CD4-positive, alpha-beta memory T cell (primary cell): ENCODE measurements around the gene TMEM205. TPM values are rescaled to one million over a fixed set of nuclear protein-coding genes. Genes with fewer than 3 reads are reported as not detected.
A peak's percentile ranks its signal among the peaks of the same experiment; 100 is the strongest.
"Not testable (repeated sequence)": the region's sequence is repeated elsewhere in the genome, so short reads cannot be mapped to it uniquely, and the experiment has no call there.

Source experiments
- CTCF ChIA-PET: fragments of 350-600 bp; sonication (Branson Sonifier 250); formaldehyde crosslinking; loops from one replicate; lab custom pipeline; 2021; ENCODE audit warnings: inconsistent platforms; ENCODE audit not compliant: partially characterized antibody; lab: Charles Lee
- POLR2A ChIA-PET: fragments of 350-600 bp; sonication (Branson Sonifier 250); formaldehyde crosslinking; loops from one replicate; lab custom pipeline; 2021; ENCODE audit not compliant: partially characterized antibody; lab: Charles Lee
- DNase-seq, 5 donors: peaks; one replicate each; pipeline versions ENCODE4 v3.0.0 to v3.0.0-alpha.2; 2020 to 2022; ENCODE audit warnings: mixed read lengths in 1 of 5
- H3K27ac ChIP-seq: one replicate; pipeline ENCODE4 v1.7.0; 2013; ENCODE audit warnings: low read depth, low read length
- H3K27me3 ChIP-seq: 2 replicates; pipeline ENCODE4 v1.7.0; 2013; ENCODE audit warnings: mild to moderate bottlenecking, low read length, moderate library complexity; ENCODE audit not compliant: insufficient read depth
- H3K36me3 ChIP-seq: 2 replicates; pipeline ENCODE4 v1.7.0; 2013; ENCODE audit warnings: mild to moderate bottlenecking, low read length, moderate library complexity; ENCODE audit not compliant: insufficient read depth
- H3K4me1 ChIP-seq: 2 replicates; pipeline ENCODE4 v1.7.0; 2013; ENCODE audit warnings: mild to moderate bottlenecking, low read length, moderate library complexity; ENCODE audit not compliant: insufficient read depth
- H3K4me3 ChIP-seq, 2 donors: one replicate each; pipeline ENCODE4 v1.7.0; 2013; ENCODE audit warnings: low read length in 2 of 2, mild to moderate bottlenecking in 1 of 2
- H3K9me3 ChIP-seq, 2 donors: one replicate each; pipeline ENCODE4 v1.7.0; 2013; ENCODE audit warnings: low read length in 2 of 2, control low read depth in 1 of 2; ENCODE audit not compliant: control insufficient read depth in 1 of 2
- H3K27ac Mint-ChIP-seq, 7 donors: one replicate each; pipeline ENCODE4 v1.8.0; 2020 to 2021; ENCODE audit warnings: mixed read lengths in 7 of 7, mild to moderate bottlenecking in 6 of 7, inconsistent platforms in 3 of 7, moderate library complexity in 3 of 7
- H3K27me3 Mint-ChIP-seq, 2 donors: one replicate each; pipeline ENCODE4 v1.8.0; 2020 to 2021; ENCODE audit warnings: mixed read lengths in 2 of 2
- H3K36me3 Mint-ChIP-seq, 2 donors: one replicate each; pipeline ENCODE4 v1.8.0; 2020 to 2021; ENCODE audit warnings: mixed read lengths in 2 of 2, inconsistent platforms in 1 of 2, mild to moderate bottlenecking in 1 of 2
- H3K4me1 Mint-ChIP-seq, 4 donors: one replicate each; pipeline ENCODE4 v1.8.0; 2020 to 2021; ENCODE audit warnings: mixed read lengths in 4 of 4, mild to moderate bottlenecking in 1 of 4
- H3K4me3 Mint-ChIP-seq, 8 donors: one replicate each; pipeline ENCODE4 v1.8.0; 2020 to 2021; ENCODE audit warnings: mixed read lengths in 8 of 8, mild to moderate bottlenecking in 7 of 8, moderate library complexity in 6 of 8, inconsistent platforms in 3 of 8
- H3K9me3 Mint-ChIP-seq, 8 donors: one replicate each; pipeline ENCODE4 v1.8.0; 2020 to 2021; ENCODE audit warnings: mixed read lengths in 8 of 8, mild to moderate bottlenecking in 5 of 8, inconsistent platforms in 3 of 8, moderate library complexity in 1 of 8
- intact Hi-C: fragments of 100-400 bp; cut with micrococcal nuclease; formaldehyde crosslinking; loops from one replicate; pipeline ENCODE4 v1.15.1; 2023
- polyA plus RNA-seq, 2 donors: library from polyadenylated mRNA; unstranded; fragments of 300-500 nt; fragmentation: Illumina TruSeq; gene quantifications; one replicate each; pipeline ENCODE4 v1.2.3, GENCODE V29; 2021
- total RNA-seq, 2 experiments: library from RNA; stranded (reverse); gene quantifications; one replicate each; pipeline ENCODE4 v1.2.3, GENCODE V29; 2021

TMEM205 gene
- total and polyA plus RNA-seq, 4 experiments from 2014 or later, result 26.1 to 86.3 (median 42.3) TPM

DNA sequence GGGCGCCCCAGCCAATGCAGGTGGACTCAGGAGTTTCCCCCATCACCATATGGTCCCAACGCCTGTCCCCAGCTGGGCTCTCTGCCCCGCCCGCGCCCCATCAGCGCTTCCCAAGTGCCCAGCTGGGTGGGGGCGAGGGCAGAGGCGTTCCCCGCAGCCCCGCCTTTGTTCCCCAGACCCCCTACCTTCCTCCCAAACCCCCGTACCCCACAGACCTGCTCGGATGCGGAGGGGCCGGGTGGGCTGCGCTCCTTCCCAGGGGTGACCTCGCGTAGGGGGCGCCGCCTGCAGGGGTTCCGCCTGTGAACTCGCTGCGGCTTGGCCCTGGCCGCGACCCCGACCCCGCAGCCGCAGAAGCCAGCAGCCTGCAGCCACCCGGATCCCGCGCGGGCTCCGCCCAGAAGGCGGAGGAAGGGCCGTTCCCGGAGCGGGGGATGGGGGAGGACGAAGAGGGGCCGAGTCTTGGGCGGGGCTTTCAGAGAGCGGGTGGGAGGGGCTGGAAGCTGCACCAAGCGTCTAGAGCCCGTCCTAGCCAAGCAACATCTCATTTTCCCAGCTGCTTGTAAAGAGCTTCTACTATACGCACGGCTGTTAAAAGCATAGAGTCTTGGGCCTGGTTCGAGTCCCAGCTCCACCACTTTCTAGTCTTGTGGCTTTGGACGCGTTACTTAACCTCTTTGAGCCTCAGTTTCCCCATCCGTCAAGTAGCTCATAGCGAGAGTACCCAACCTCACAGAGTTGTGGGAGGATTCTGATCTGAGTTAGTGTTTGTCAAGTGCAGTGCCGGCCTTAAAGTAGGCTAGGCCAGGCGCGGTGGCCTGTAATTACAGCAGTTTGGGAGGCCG, 6.6 kb downstream of the TMEM205 start, which contains the start of gene RAB3D:
Gene RAB3D, minus strand, starts transcription at position 404 of the 845 bp plus-strand sequence. CDS start 2,258 bp downstream, outside the sequence.
- no peaks in the 10 kb centered on the region for H3K36me3 ChIP-seq
- peaks cover 14 to 17% of the 10 kb centered on the region in 2 donors for H3K36me3 Mint-ChIP-seq
- DNase-seq, result peak; percentile 52 to 73 (median 57)
- H3K4me3 ChIP-seq, result peak within 1 kb of the TSS; percentile 44 to 54
- peak within 1 kb of the TSS; percentile 3 to 88 (median 71) for H3K27ac Mint-ChIP-seq
- no peaks in the 10 kb centered on the region for H3K9me3 ChIP-seq
- H3K4me3 Mint-ChIP-seq, result peak within 1 kb of the TSS; percentile 76 to 87 (median 82)
- H3K27me3 Mint-ChIP-seq, result no peaks in the 10 kb centered on the region
- intact Hi-C loops, result no loop called here
- peak within 1 kb of the TSS; percentile 33 for H3K27ac ChIP-seq
- peaks cover 16 to 35% (median 27%) of the 10 kb centered on the region in 4 donors for H3K4me1 Mint-ChIP-seq
- H3K4me1 ChIP-seq, result peaks cover 30% of the 10 kb centered on the region
- ChIA-PET POLR2A (interaction anchor here (1.0 to 2.1 kb wide), 5 partner anchors 18 to 44 kb away, joined by 3 to 22 read pairs (median 7); partner anchors contain the start of gene SWSAP1), CTCF (interaction anchor here (1.0 to 1.4 kb wide), 3 partner anchors 15 to 143 kb away, joined by 3 to 5 read pairs (median 5); no protein-coding TSS in a partner anchor)
- peaks cover 0 to 2% (median 0%) of the 10 kb centered on the region in 8 donors for H3K9me3 Mint-ChIP-seq
- no peaks in the 10 kb centered on the region for H3K27me3 ChIP-seq

DNA sequence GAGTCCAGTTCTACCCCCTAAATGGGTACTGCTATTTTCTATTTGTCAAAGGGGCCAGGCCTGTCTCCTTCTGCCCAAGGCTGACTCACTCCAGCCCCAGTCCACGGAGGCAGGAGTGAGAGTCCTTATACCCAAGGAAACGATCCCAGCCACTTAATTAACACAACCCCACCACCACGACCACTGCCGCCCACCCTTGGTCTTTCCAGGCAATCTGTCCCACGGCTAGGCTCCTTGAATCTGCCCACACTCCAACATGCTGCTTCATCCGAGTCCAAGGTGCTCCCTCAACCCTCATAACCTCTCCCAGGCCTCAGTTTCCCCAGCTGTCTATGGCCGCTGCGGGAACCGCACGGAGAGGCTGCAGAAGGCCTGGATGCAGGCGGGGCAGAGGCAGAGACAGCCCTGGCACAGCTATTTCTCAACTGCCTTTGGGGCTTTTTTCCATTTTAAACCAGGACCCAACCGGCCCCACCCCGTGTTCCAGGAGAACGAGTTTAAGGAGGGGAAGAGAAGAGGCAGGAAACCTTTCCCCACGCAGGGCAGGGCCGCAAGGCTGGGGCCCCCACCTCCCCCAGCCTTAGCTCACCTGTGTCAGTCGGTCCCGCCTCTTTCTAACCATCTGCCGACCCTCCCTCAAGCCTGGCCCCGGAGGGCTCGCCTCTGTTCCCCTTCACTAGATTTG, 7.4 kb downstream of the TMEM205 start:
- Mint-ChIP-seq H3K27me3 (no peaks in the 10 kb centered on the region), H3K4me3 (peak overlapping the region; percentile 76 to 87 (median 78)), H3K4me1 (peaks cover 16 to 32% (median 24%) of the 10 kb centered on the region in 4 donors), H3K36me3 (peaks cover 20 to 23% of the 10 kb centered on the region in 2 donors), H3K27ac (peak overlapping the region in 5 of 7 donors; percentile 42 to 88 (median 57)), H3K9me3 (peaks cover 0 to 2% (median 0%) of the 10 kb centered on the region in 8 donors)
- H3K9me3 ChIP-seq, result no peaks in the 10 kb centered on the region
- peak overlapping the region; percentile 33 for H3K27ac ChIP-seq
- ChIA-PET POLR2A (interaction anchor here (1.0 to 2.1 kb wide), 5 partner anchors 18 to 45 kb away, joined by 3 to 22 read pairs (median 7); partner anchors contain the start of gene SWSAP1), CTCF (interaction anchor here (0.9 to 1.2 kb wide), 2 partner anchors 14 to 44 kb away, joined by 3 read pairs; no protein-coding TSS in a partner anchor)
- intact Hi-C loops, result no loop called here
- H3K4me3 ChIP-seq, result peak overlapping the region in 1 of 2 donors; percentile 44
- peaks cover 30% of the 10 kb centered on the region for H3K4me1 ChIP-seq
- H3K27me3 ChIP-seq, result no peaks in the 10 kb centered on the region
- H3K36me3 ChIP-seq, result no peaks in the 10 kb centered on the region
- no peak for DNase-seq

DNA sequence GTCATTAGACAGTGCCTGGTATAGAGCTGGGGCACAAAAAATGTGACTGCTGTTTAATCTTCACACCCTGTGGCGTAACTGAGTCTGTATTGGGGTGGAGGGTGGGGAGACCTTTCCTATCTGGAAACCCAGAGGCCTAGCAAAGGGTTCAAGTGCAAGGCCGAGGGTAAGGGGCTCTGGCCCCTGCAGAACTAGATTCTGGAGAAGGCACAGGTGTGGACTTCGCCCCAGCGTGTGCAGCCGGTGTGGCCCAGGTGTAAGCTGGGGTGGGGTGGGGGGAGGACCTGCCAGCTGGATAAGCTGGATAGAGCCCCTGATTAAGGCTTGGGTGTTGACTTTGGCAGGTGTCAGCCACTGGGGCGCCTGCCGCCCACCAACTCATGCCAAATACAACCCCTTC, 7.9 kb downstream of the TMEM205 start:
- DNase-seq, result no peak
- peaks cover 16 to 32% (median 24%) of the 10 kb centered on the region in 4 donors for H3K4me1 Mint-ChIP-seq
- ChIA-PET POLR2A (interaction anchor here (0.8 to 1.0 kb wide), 2 partner anchors 17 to 42 kb away, joined by 3 to 4 read pairs; no protein-coding TSS in a partner anchor), CTCF (interaction anchor here (0.9 kb wide), 1 partner anchor 45 kb away, joined by 3 read pairs; no protein-coding TSS in a partner anchor)
- no peak overlapping the region for H3K27ac ChIP-seq
- intact Hi-C loops, result no loop called here
- no peaks in the 10 kb centered on the region for H3K27me3 Mint-ChIP-seq
- H3K36me3 Mint-ChIP-seq, result peaks cover 22 to 27% of the 10 kb centered on the region in 2 donors
- no peaks in the 10 kb centered on the region for H3K9me3 ChIP-seq
- H3K9me3 Mint-ChIP-seq, result peaks cover 0 to 2% (median 0%) of the 10 kb centered on the region in 8 donors
- H3K27me3 ChIP-seq, result no peaks in the 10 kb centered on the region
- H3K36me3 ChIP-seq, result no peaks in the 10 kb centered on the region
- peak overlapping the region in 5 of 8 donors; percentile 22 to 79 (median 31) for H3K4me3 Mint-ChIP-seq
- H3K4me3 ChIP-seq, result no peak overlapping the region
- peaks cover 30% of the 10 kb centered on the region for H3K4me1 ChIP-seq
- peak overlapping the region in 3 of 7 donors; percentile 36 to 74 (median 41) for H3K27ac Mint-ChIP-seq

DNA sequence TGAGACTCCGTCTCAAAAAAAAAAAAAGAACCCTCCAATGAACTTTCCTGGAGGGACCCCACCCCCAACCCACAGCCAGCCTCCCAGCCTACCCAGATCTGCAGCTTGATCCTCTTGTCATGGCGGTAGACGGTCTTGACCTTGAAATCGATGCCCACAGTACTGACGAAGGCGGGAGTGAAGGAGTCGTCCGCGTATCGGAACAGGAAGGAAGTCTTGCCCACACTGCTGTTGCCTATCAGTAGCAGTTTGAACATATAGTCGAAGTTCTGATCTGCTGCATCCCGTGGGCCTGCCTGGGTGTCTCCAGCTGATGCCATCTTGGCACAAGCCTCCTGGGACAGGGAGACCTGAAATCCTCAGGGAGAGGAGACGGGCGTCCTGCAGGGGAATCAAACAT, 9.0 kb downstream of the TMEM205 start:
- H3K9me3 ChIP-seq, result no peaks in the 10 kb centered on the region
- Mint-ChIP-seq H3K27ac (peak overlapping the region in 4 of 7 donors; percentile 53 to 76 (median 72)), H3K4me3 (peak overlapping the region in 5 of 8 donors; percentile 2 to 78 (median 43)), H3K4me1 (peaks cover 16 to 32% (median 24%) of the 10 kb centered on the region in 4 donors), H3K9me3 (peaks cover 0 to 2% (median 0%) of the 10 kb centered on the region in 8 donors), H3K36me3 (peaks cover 24 to 31% of the 10 kb centered on the region in 2 donors), H3K27me3 (no peaks in the 10 kb centered on the region)
- no peaks in the 10 kb centered on the region for H3K36me3 ChIP-seq
- intact Hi-C loops, result no loop called here
- H3K27ac ChIP-seq, result no peak overlapping the region
- no peak overlapping the region for H3K4me3 ChIP-seq
- DNase-seq, result no peak
- ChIA-PET CTCF (no interaction called here), POLR2A (interaction anchor here (1.5 kb wide), 1 partner anchor 44 kb away, joined by 4 read pairs; no protein-coding TSS in a partner anchor)
- H3K4me1 ChIP-seq, result peaks cover 30% of the 10 kb centered on the region
- H3K27me3 ChIP-seq, result no peaks in the 10 kb centered on the region

DNA sequence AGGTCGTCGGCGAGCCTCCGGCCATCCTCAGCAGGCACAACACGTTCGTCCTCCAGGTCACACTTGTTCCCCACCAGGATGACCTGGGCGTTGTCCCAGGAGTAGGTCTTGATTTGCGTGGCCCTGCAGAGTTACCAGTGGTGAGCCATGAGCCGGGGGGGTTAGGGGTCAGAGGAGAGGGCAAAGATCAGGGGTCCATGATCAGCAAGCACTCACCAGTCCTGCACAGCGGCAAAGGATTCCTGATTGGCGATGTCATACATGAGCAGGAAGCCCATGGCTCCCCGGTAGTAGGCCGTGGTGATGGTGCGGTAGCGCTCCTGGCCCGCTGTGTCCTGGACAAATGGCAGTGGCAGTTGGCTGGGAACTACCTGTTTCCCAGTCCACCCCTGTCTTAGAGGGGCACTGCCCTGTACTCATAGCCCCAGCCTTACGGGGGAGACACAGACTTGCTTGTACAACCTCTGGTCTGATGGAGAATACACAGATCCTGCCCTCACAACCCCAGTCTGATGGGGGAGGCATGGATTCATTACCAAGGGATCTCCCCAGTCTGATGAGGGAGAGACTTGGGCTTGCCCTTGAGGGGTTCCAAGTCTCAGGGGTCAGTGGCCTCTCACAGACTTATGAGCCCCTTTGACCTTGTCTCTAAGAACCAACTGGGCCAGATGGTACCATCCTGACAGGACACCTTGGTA, 10.5 kb downstream of the TMEM205 start:
- no peak overlapping the region for H3K27ac Mint-ChIP-seq

DNA sequence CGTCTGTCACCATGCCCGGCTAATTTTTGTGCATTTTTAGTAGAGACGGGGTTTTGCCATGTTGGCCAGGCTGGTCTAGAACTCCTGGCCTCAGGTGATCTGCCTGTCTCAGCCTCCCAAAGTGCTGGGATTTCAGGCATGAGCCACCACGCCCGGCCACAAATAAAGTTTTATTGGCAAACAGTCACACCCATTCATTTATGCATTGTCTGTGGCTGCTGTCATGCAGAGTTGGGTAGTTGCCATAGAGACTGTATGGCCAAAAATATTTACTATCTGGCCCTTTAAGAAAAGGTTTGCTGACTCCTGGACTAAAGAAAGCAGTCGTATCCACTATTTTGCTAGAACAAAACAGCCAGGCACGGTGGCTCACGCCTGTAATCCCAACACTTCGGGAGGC, 12.2 kb downstream of the TMEM205 start:
- CTCF ChIA-PET, DNase-seq, H3K27me3 Mint-ChIP-seq, H3K27ac ChIP-seq, H3K9me3 Mint-ChIP-seq, H3K4me3 ChIP-seq, intact Hi-C loops, H3K36me3 ChIP-seq, H3K4me3 Mint-ChIP-seq, H3K9me3 ChIP-seq, H3K27me3 ChIP-seq: not testable (repeated sequence)
- POLR2A ChIA-PET, result interaction anchor here (0.8 kb wide), 1 partner anchor 11 kb away, joined by 3 read pairs; no protein-coding TSS in a partner anchor
- peaks cover 19% of the 10 kb centered on the region for H3K4me1 ChIP-seq
- Mint-ChIP-seq H3K36me3 (peaks cover 33 to 36% of the 10 kb centered on the region in 2 donors), H3K27ac (peak overlapping the region in 1 of 7 donors; percentile 37), H3K4me1 (peaks cover 12 to 21% (median 17%) of the 10 kb centered on the region in 4 donors)

More for the DNA sequence above, 10.5 kb downstream of the TMEM205 start:
- Histone ChIP-seq H3K27me3 (no peaks in the 10 kb centered on the region), H3K4me1 (peaks cover 30% of the 10 kb centered on the region), H3K36me3 (no peaks in the 10 kb centered on the region), H3K27ac (no peak overlapping the region), H3K4me3 (no peak overlapping the region), H3K9me3 (no peaks in the 10 kb centered on the region)
- Mint-ChIP-seq H3K4me1 (peaks cover 16 to 32% (median 24%) of the 10 kb centered on the region in 4 donors), H3K36me3 (peaks cover 27 to 31% of the 10 kb centered on the region in 2 donors), H3K4me3 (peak overlapping the region in 1 of 8 donors; percentile 45), H3K9me3 (peaks cover 0 to 2% (median 0%) of the 10 kb centered on the region in 8 donors), H3K27me3 (no peaks in the 10 kb centered on the region)
- POLR2A ChIA-PET, result no interaction called here
- CTCF ChIA-PET, result no interaction called here
- intact Hi-C loops, result no loop called here
- no peak for DNase-seq
